Activated naive CD4-positive, alpha-beta T cell treated with anti-CD3 and anti-CD28 coated beads, Interleukin-2, amount 50 U/mL, for 72 hours (primary cell): ENCODE measurements around the gene SIRPB2. TPM values are rescaled to one million over a fixed set of nuclear protein-coding genes. Genes with fewer than 3 reads are reported as not detected.
A peak's percentile ranks its signal among the peaks of the same experiment; 100 is the strongest.

Source experiments
- ATAC-seq, 2 donors: fragments of 150-1000 bp; cut with Tn5 transposase; 2 replicates each; pipeline ENCODE4 v1.10.0; 2021; ENCODE audit warnings: mild to moderate bottlenecking in 2 of 2, moderate library complexity in 2 of 2
- DNase-seq, 2 donors: peaks; one replicate each; pipeline ENCODE4 v3.0.0; 2021 to 2022; ENCODE audit warnings: low spot score in 2 of 2
- H3K27ac Mint-ChIP-seq, 2 donors: one replicate each; pipeline ENCODE4 v1.8.0; 2022; ENCODE audit warnings: mild to moderate bottlenecking in 2 of 2, mixed read lengths in 2 of 2
- H3K36me3 Mint-ChIP-seq, 2 donors: one replicate each; pipeline ENCODE4 v1.8.0; 2022; ENCODE audit warnings: mixed read lengths in 2 of 2
- H3K9me3 Mint-ChIP-seq, 2 donors: one replicate each; pipeline ENCODE4 v1.8.0; 2022; ENCODE audit warnings: mixed read lengths in 2 of 2
- total RNA-seq, 2 donors: library from RNA; stranded (reverse); gene quantifications; one replicate each; pipeline ENCODE4 v1.2.3, GENCODE V29; 2022

The SIRPB2 gene
- total RNA-seq, 2 donors from 2014 or later: not detected

- peaks cover 5 to 6% of the 10 kb centered on the region in 2 donors for H3K36me3 Mint-ChIP-seq
- DNase-seq: no peak
- ATAC-seq: no peak
- no peak overlapping the region for H3K27ac Mint-ChIP-seq
- H3K9me3 Mint-ChIP-seq: no peaks in the 10 kb centered on the region
Measured at GRCh38 chr20:1438361-1438760, 52.9 kb downstream of the SIRPB2 start.

GRCh38 chr20:1437235-1437904 is 53.9 kb downstream of the SIRPB2 start:
- Mint-ChIP-seq H3K36me3 (peaks cover 0 to 6% of the 10 kb centered on the region in 2 donors), H3K27ac (no peak overlapping the region), H3K9me3 (no peaks in the 10 kb centered on the region)
- ATAC-seq (peak in 1 of 2 donors; percentile 39), DNase-seq (peak; percentile 67 to 77)

GRCh38 chr20:1436263-1436662 is 55.0 kb downstream of the SIRPB2 start:
- Mint-ChIP-seq H3K9me3 (no peaks in the 10 kb centered on the region), H3K27ac (no peak overlapping the region), H3K36me3 (peaks cover 0 to 6% of the 10 kb centered on the region in 2 donors)
- no peak for ATAC-seq
- no peak for DNase-seq

GRCh38 chr20:1435337-1435699 is 55.9 kb downstream of the SIRPB2 start:
- DNase-seq (no peak), ATAC-seq (no peak)
- peak overlapping the region; percentile 60 to 68 for H3K27ac Mint-ChIP-seq
- H3K9me3 Mint-ChIP-seq: no peaks in the 10 kb centered on the region
- H3K36me3 Mint-ChIP-seq: peaks cover 0 to 6% of the 10 kb centered on the region in 2 donors

GRCh38 chr20:1434571-1435336 is 56.5 kb downstream of the SIRPB2 start:
- ATAC-seq (peak; percentile 92 to 94), DNase-seq (peak; percentile 64 to 68)
- peak overlapping the region; percentile 60 to 68 for H3K27ac Mint-ChIP-seq
- H3K9me3 Mint-ChIP-seq: no peaks in the 10 kb centered on the region
- H3K36me3 Mint-ChIP-seq: peaks cover 0 to 6% of the 10 kb centered on the region in 2 donors

GRCh38 chr20:1431158-1431557 is 60.1 kb downstream of the SIRPB2 start:
- Mint-ChIP-seq H3K27ac (no peak overlapping the region), H3K9me3 (no peaks in the 10 kb centered on the region), H3K36me3 (peaks cover 0 to 6% of the 10 kb centered on the region in 2 donors)
- ATAC-seq (no peak), DNase-seq (no peak)

GRCh38 chr20:1430004-1430451 is 61.2 kb downstream of the SIRPB2 start:
- DNase-seq (no peak), ATAC-seq (no peak)
- H3K9me3 Mint-ChIP-seq: no peaks in the 10 kb centered on the region
- peaks cover 0 to 6% of the 10 kb centered on the region in 2 donors for H3K36me3 Mint-ChIP-seq
- H3K27ac Mint-ChIP-seq: no peak overlapping the region

- H3K36me3 Mint-ChIP-seq: peaks cover 0 to 1% of the 10 kb centered on the region in 2 donors
- H3K27ac Mint-ChIP-seq: no peak overlapping the region
- ATAC-seq (no peak), DNase-seq (no peak)
- no peaks in the 10 kb centered on the region for H3K9me3 Mint-ChIP-seq
Measured at GRCh38 chr20:1429143-1429728, 62.0 kb downstream of the SIRPB2 start.

GRCh38 chr20:1427457-1428054 is 63.7 kb downstream of the SIRPB2 start:
- no peaks in the 10 kb centered on the region for H3K9me3 Mint-ChIP-seq
- H3K36me3 Mint-ChIP-seq: no peaks in the 10 kb centered on the region
- H3K27ac Mint-ChIP-seq: no peak overlapping the region
- no peak for DNase-seq
- ATAC-seq: no peak

- ATAC-seq (peak in 1 of 2 donors; percentile 43), DNase-seq (no peak)
- Mint-ChIP-seq H3K9me3 (peaks cover 0 to 5% of the 10 kb centered on the region in 2 donors), H3K27ac (peak overlapping the region; percentile 15 to 34), H3K36me3 (no peaks in the 10 kb centered on the region)
Measured at GRCh38 chr20:1426231-1426849, 64.9 kb downstream of the SIRPB2 start.

Other genes starting within 250 kb of the SIRPB2 start
- 1 to 10 TPM; 3.2 to 4.8 TPM for gene SNPH, start 225.1 kb downstream of the SIRPB2 start, total RNA-seq
- 10 to 100 TPM in 1 of 2 donors, 1 to 10 TPM in 1; 4.9 to 18.5 TPM for gene SDCBP2, start 162.3 kb downstream of the SIRPB2 start, total RNA-seq
- gene FKBP1A, start 98.4 kb downstream of the SIRPB2 start, total RNA-seq: 100 to 1,000 TPM; 147 to 374 TPM
- gene NSFL1C, start 24.6 kb downstream of the SIRPB2 start, total RNA-seq: 10 to 100 TPM; 40.1 to 70.1 TPM
- not detected for gene SIRPD, start 66.3 kb upstream of the SIRPB2 start, total RNA-seq
- gene SIRPB1, start 128.6 kb upstream of the SIRPB2 start, total RNA-seq: 1 to 10 TPM in 1 of 2 donors, under 1 TPM in 1; 0.99 to 1.9 TPM
- gene SIRPG, start 166.4 kb upstream of the SIRPB2 start, total RNA-seq: 10 to 100 TPM; 46.9 to 67.8 TPM